Upper lobe of left lung (tissue), 6 donors: ENCODE results near the gene ELK3. TPM values are rescaled to one million over a fixed set of nuclear protein-coding genes. Genes with fewer than 3 reads are reported as not detected.

Source experiments
- ATAC-seq, 2 donors: fragments of 200-7000 bp; cut with Tn5 transposase; one replicate each; pipeline ENCODE4 v1.9.1; 2022; ENCODE audit warnings: mild to moderate bottlenecking in 2 of 2, moderate library complexity in 2 of 2; ENCODE audit not compliant: low FRiP score in 2 of 2
- DNase-seq, 2 donors: peaks; one replicate each; pipeline ENCODE4 v3.0.0-alpha.2; 2019 to 2020
- H3K27ac ChIP-seq, 4 donors: fragments of 200-600 bp; sonication (generic); one replicate each; pipeline ENCODE4 v1.5.1; 2016 to 2019
- H3K27me3 ChIP-seq, 4 donors: fragments of 200-600 bp; sonication (generic); one replicate each; pipeline ENCODE4 v1.5.1; 2017 to 2019
- H3K36me3 ChIP-seq, 4 donors: fragments of 200-600 bp; sonication (generic); one replicate each; pipeline ENCODE4 v1.5.1; 2016 to 2019
- H3K4me1 ChIP-seq, 4 donors: fragments of 200-600 bp; sonication (generic); one replicate each; pipeline ENCODE4 v1.5.1; 2018 to 2019
- H3K4me3 ChIP-seq, 4 donors: fragments of 200-600 bp; sonication (generic); one replicate each; pipeline ENCODE4 v1.5.1; 2017 to 2019; ENCODE audit warnings: mild to moderate bottlenecking in 2 of 4, moderate library complexity in 1 of 4
- H3K9me3 ChIP-seq, 4 donors: fragments of 200-600 bp; sonication (generic); one replicate each; pipeline ENCODE4 v1.5.1; 2018 to 2019
- EP300 ChIP-seq, 4 donors: sonication (generic); formaldehyde crosslinking; IDR thresholded peaks; one replicate each; pipeline ENCODE4 v1.5.1; 2017; ENCODE audit warnings: antibody characterized with exemption in 4 of 4, control low read depth in 2 of 4
- POLR2A ChIP-seq, 4 donors: fragments of 450-650 bp; IDR thresholded peaks; one replicate each; pipeline ENCODE4 v1.5.1; 2016 to 2017; ENCODE audit warnings: antibody characterized with exemption in 4 of 4, mild to moderate bottlenecking in 2 of 4
- POLR2AphosphoS5 ChIP-seq, 2 donors: sonication (generic); formaldehyde crosslinking; IDR thresholded peaks; one replicate each; pipeline ENCODE4 v1.5.1; 2017; ENCODE audit warnings: antibody characterized with exemption in 2 of 2
- WGBS, 2 donors: methylation state at CpG; one replicate each; pipeline ENCODE4 v1.1.5; 2017 to 2018; 5-methylcytosine and 5-hydroxymethylcytosine counted together
- total RNA-seq, 6 donors: library from RNA; depleted of rRNA in 4 of 6; stranded (reverse); fragments of >200 nt in 4 of 6; gene quantifications; one replicate each; pipeline versions ENCODE4 v1.1.0 to v1.2.1, GENCODE V29; 2016 to 2021
- TF ChIP-seq, protein P1 (sequence below), 6 experiments: fragments of 450-650 bp in 4 of 6; fragments of 200-600 bp in 2 of 6; sonication (generic) in 2 of 6; IDR thresholded peaks; one replicate each; pipeline ENCODE4 v1.5.1; 2016 to 2019; ENCODE audit warnings: antibody characterized with exemption in 6 of 6
- donor health status: DM: no; HTN: no; CAD: no; lungs with moderate emphysema.
- donor health status: DM: no; HTN: yes; CAD: no; lungs with severe emphysema.

The ELK3 gene
- total RNA-seq, 6 donors from 2014 or later, result 7.3 to 38.4 (median 22.1) TPM

- Histone ChIP-seq H3K27me3 (no peaks in the 10 kb centered on the region), H3K4me3 (no peak overlapping the region), H3K27ac (peak overlapping the region in 2 of 4 donors; percentile 62 to 72), H3K36me3 (peaks cover 0 to 3% (median 0%) of the 10 kb centered on the region in 4 donors), H3K9me3 (no peaks in the 10 kb centered on the region), H3K4me1 (peaks cover 38 to 42% (median 40%) of the 10 kb centered on the region in 4 donors)
- peak in 1 of 2 donors; percentile 9 for ATAC-seq
- no peak for TF ChIP-seq POLR2A (IDR thresholded peaks at IDR 0.05)
- TF ChIP-seq, protein P1, sequence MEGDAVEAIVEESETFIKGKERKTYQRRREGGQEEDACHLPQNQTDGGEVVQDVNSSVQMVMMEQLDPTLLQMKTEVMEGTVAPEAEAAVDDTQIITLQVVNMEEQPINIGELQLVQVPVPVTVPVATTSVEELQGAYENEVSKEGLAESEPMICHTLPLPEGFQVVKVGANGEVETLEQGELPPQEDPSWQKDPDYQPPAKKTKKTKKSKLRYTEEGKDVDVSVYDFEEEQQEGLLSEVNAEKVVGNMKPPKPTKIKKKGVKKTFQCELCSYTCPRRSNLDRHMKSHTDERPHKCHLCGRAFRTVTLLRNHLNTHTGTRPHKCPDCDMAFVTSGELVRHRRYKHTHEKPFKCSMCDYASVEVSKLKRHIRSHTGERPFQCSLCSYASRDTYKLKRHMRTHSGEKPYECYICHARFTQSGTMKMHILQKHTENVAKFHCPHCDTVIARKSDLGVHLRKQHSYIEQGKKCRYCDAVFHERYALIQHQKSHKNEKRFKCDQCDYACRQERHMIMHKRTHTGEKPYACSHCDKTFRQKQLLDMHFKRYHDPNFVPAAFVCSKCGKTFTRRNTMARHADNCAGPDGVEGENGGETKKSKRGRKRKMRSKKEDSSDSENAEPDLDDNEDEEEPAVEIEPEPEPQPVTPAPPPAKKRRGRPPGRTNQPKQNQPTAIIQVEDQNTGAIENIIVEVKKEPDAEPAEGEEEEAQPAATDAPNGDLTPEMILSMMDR (IDR thresholded peaks at IDR 0.05), result no peak
- TF ChIP-seq EP300 (IDR thresholded peaks at IDR 0.05), result no peak
- TF ChIP-seq POLR2AphosphoS5 (IDR thresholded peaks at IDR 0.05), result no peak
- WGBS, 2 donors, result 84 to 85% methylated on average over 7 of the region's 7 CpGs
- no peak for DNase-seq
These were observed 39.0 kb downstream of the ELK3 start for GRCh38 chr12:96233168-96233567.

- no peak overlapping the region for H3K4me3 ChIP-seq
- H3K4me1 ChIP-seq, result peaks cover 45 to 49% (median 48%) of the 10 kb centered on the region in 4 donors
- H3K27me3 ChIP-seq, result no peaks in the 10 kb centered on the region
- H3K27ac ChIP-seq, result peak overlapping the region; percentile 44 to 72 (median 61)
- peaks cover 0 to 3% (median 0%) of the 10 kb centered on the region in 4 donors for H3K36me3 ChIP-seq
- DNase-seq (peak; percentile 46 to 90), ATAC-seq (peak; percentile 65 to 77)
- WGBS, 2 donors, result 65% methylated on average over 15 of the region's 15 CpGs; no CpG with 5 or more reads in 1 of the 2 donors
- TF ChIP-seq, protein P1 (IDR thresholded peaks at IDR 0.05), result no peak
- TF ChIP-seq POLR2AphosphoS5 (IDR thresholded peaks at IDR 0.05) (peak; percentile 33 to 76), EP300 (IDR thresholded peaks at IDR 0.05) (peak in 1 of 4 donors; percentile 89), POLR2A (IDR thresholded peaks at IDR 0.05) (no peak)
- no peaks in the 10 kb centered on the region for H3K9me3 ChIP-seq
These were observed 39.8 kb downstream of the ELK3 start for GRCh38 chr12:96233939-96234461.

- no peaks in the 10 kb centered on the region for H3K9me3 ChIP-seq
- peaks cover 0 to 3% (median 0%) of the 10 kb centered on the region in 4 donors for H3K36me3 ChIP-seq
- DNase-seq, result peak in 1 of 2 donors; percentile 8
- H3K27me3 ChIP-seq, result no peaks in the 10 kb centered on the region
- TF ChIP-seq POLR2AphosphoS5 (IDR thresholded peaks at IDR 0.05), result no peak
- TF ChIP-seq POLR2A (IDR thresholded peaks at IDR 0.05), result no peak
- TF ChIP-seq EP300 (IDR thresholded peaks at IDR 0.05), result no peak
- TF ChIP-seq, protein P1 (IDR thresholded peaks at IDR 0.05), result no peak
- peaks cover 48 to 58% (median 56%) of the 10 kb centered on the region in 4 donors for H3K4me1 ChIP-seq
- no peak for ATAC-seq
- H3K4me3 ChIP-seq, result no peak overlapping the region
- 71 to 86% methylated on average over 22 of the region's 22 CpGs for WGBS, 2 donors
- peak overlapping the region in 3 of 4 donors; percentile 16 to 44 (median 39) for H3K27ac ChIP-seq
These were observed 40.7 kb downstream of the ELK3 start for GRCh38 chr12:96234591-96235483.

DNA sequence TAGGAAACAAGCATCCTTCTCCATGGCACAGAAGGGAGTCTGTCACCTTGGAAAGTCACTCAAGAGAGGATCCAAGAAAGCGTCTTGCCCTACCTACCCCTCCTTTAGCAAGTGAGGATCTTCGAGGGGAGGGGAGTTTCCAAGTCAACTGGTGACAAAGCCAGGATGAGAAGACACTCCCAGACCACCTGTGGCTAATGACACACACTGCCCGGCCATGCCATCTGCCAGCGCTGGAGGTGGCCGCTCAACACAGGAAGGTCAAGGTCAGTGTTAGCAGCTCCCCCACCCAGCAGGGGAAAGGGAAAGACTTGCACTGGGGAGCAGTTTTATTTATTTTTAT is 41.3 kb downstream of the ELK3 start:
- no peak for TF ChIP-seq POLR2A (IDR thresholded peaks at IDR 0.05)
- no peak for TF ChIP-seq EP300 (IDR thresholded peaks at IDR 0.05)
- TF ChIP-seq, protein P1 (IDR thresholded peaks at IDR 0.05), result no peak
- Histone ChIP-seq H3K36me3 (peaks cover 0 to 3% (median 0%) of the 10 kb centered on the region in 4 donors), H3K27me3 (no peaks in the 10 kb centered on the region), H3K4me1 (peaks cover 54 to 63% (median 57%) of the 10 kb centered on the region in 4 donors), H3K27ac (peak overlapping the region in 2 of 4 donors; percentile 39 to 64), H3K4me3 (no peak overlapping the region), H3K9me3 (no peaks in the 10 kb centered on the region)
- DNase-seq (peak in 1 of 2 donors; percentile 46), ATAC-seq (no peak)
- WGBS, 2 donors, result 65 to 68% methylated on average over 5 of the region's 5 CpGs
